Panc1 (cell line): ENCODE results near the gene PPP1R14B. TPM values are rescaled to one million over a fixed set of nuclear protein-coding genes. Genes with fewer than 3 reads are reported as not detected.

Source experiments
- ATAC-seq: fragments of 200-7000 bp; cut with Tn5 transposase; 2 replicates; pipeline ENCODE4 v1.9.1; 2020; ENCODE audit warnings: mild to moderate bottlenecking, moderate library complexity
- BruUV-seq: library from RNA; stranded (reverse); fragments of 400-500 nt; replicated peaks from 2 replicates; lab custom pipeline; 2021; lab: Mats Ljungman, UMichigan
- CTCF ChIA-PET: fragments of 300-600 bp; sonication (Branson Sonifier 250); formaldehyde crosslinking; loops from one replicate; lab custom pipeline; 2022; ENCODE audit warnings: antibody characterized with exemption; lab: Charles Lee
- POLR2A ChIA-PET: fragments of 300-600 bp; sonication (Branson Sonifier 250); formaldehyde crosslinking; loops from one replicate; lab custom pipeline; 2022; ENCODE audit warnings: antibody characterized with exemption; lab: Charles Lee
- DNase-seq: peaks from one replicate; pipeline ENCODE4 v3.0.0-alpha.2; 2010; ENCODE audit warnings: low read depth, low spot score
- H3K27ac ChIP-seq: 2 replicates; pipeline ENCODE4 v1.5.1; 2011; ENCODE audit warnings: mild to moderate bottlenecking, low read length, inconsistent platforms
- H3K27me3 ChIP-seq: fragments of 200-500 bp; sonication (Bioruptor generic); 2 replicates; pipeline ENCODE4 v1.6.0; 2014; ENCODE audit warnings: low read length, inconsistent platforms; ENCODE audit not compliant: control insufficient read depth, insufficient read depth
- H3K36me3 ChIP-seq: fragments of 200-500 bp; sonication (Bioruptor generic); 2 replicates; pipeline ENCODE4 v1.5.1; 2014; ENCODE audit warnings: inconsistent platforms, mild to moderate bottlenecking, low read length, moderate library complexity; ENCODE audit not compliant: control insufficient read depth, insufficient read depth
- H3K4me1 ChIP-seq: 2 replicates; pipeline ENCODE4 v1.5.1; 2011; ENCODE audit warnings: inconsistent platforms, mild to moderate bottlenecking, low read length, moderate library complexity; ENCODE audit not compliant: control insufficient read depth, insufficient read depth
- H3K4me3 ChIP-seq, 2 experiments: 2 replicates each; pipeline ENCODE4 v1.5.1; 2011 to 2012; ENCODE audit warnings: low read depth in 2 of 2, low read length in 2 of 2, mild to moderate bottlenecking in 2 of 2, inconsistent platforms in 1 of 2, moderate library complexity in 1 of 2
- H3K9me3 ChIP-seq: fragments of 200-500 bp; sonication (Bioruptor generic); 2 replicates; pipeline ENCODE4 v1.5.1; 2014; ENCODE audit warnings: low read depth, mild to moderate bottlenecking, inconsistent platforms, low read length, moderate library complexity; ENCODE audit not compliant: control insufficient read depth, insufficient read depth
- POLR2AphosphoS5 ChIP-seq: IDR thresholded peaks from 2 replicates; pipeline ENCODE4 v1.6.1; 2012; ENCODE audit warnings: mild to moderate bottlenecking, low read depth, low read length, moderate library complexity
- SIN3A ChIP-seq: IDR thresholded peaks from 2 replicates; pipeline ENCODE4 v1.6.1; 2012; ENCODE audit warnings: low read depth, mild to moderate bottlenecking, low read length, moderate library complexity, borderline replicate concordance; ENCODE audit not compliant: insufficient read depth
- TCF7L2 ChIP-seq: IDR thresholded peaks from 2 replicates; pipeline ENCODE4 v1.6.1; 2011; ENCODE audit warnings: mild to moderate bottlenecking, low read depth, low read length, inconsistent platforms
- in situ Hi-C: cut with HindIII; loops from 2 replicates; pipeline ENCODE4 v1.10.0; 2016; ENCODE audit warnings: low sequenced_read_pairs, low pct_unique_long_range_greater_than_20kb
- intact Hi-C: fragments of 100-400 bp; cut with micrococcal nuclease; formaldehyde crosslinking; loops from one replicate; pipeline ENCODE4 v1.10.0; 2022; ENCODE audit not compliant: unreplicated experiment
- total RNA-seq: library from RNA; stranded (reverse); gene quantifications from one replicate; pipeline ENCODE4 v1.2.1, GENCODE V29; 2021; ENCODE audit not compliant: unreplicated experiment
- TF ChIP-seq, protein P1 (sequence below): fragments of 450-650 bp; IDR thresholded peaks from 2 replicates; pipeline ENCODE4 v1.5.1; 2017; ENCODE audit warnings: mild to moderate bottlenecking
- TF ChIP-seq, protein P2 (sequence below), 2 experiments: IDR thresholded peaks; 2 replicates each; pipeline ENCODE4 v1.6.1; 2011 to 2012; ENCODE audit warnings: low read depth in 2 of 2, control low read depth in 1 of 2, low read length in 1 of 2, mild to moderate bottlenecking in 1 of 2, moderate library complexity in 1 of 2; ENCODE audit not compliant: insufficient read depth in 1 of 2

Gene PPP1R14B
- total RNA-seq, 1 experiment from 2014 or later = 261 TPM

DNA sequence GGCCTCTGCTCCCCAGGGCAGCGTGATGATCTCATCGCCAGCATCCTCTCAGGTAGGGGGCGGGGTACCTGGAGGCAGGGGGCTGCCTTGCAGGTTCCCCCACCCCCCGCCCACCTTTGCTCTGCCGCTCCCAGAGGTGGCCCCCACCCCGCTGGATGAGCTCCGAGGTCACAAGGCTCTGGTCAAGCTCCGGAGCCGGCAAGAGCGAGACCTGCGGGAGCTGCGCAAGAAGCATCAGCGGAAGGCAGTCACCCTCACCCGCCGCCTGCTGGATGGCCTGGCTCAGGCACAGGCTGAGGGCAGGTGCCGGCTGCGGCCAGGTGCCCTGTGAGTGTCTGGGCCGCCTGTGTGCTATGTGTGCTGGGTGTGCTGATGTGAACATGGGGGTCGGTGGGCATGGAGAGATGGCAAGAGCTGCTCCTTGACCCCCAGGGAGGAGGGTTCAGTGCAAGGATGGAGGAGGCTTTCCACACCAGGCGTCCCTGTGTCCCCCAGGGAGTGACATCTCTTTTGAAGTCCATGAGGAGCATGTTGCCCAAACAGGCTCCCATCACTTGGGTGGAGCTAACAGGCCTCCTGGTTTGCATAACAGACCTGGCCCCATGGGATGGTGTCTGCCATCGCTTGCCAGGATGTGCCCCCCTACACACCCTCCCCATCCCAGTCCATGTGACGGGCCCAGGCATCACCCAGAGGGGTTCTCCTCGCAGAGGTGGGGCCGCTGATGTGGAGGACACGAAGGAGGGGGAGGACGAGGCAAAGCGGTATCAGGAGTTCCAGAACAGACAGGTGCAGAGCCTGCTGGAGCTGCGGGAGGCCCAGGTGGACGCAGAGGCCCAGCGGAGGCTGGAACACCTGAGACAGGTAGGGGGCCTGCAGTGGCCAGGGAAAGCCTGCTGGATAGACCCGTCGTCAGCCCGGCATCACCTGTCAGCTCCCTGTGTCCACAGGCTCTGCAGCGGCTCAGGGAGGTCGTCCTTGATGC, 18.7 kb upstream of the PPP1R14B start:
- TF ChIP-seq SIN3A = no peak
- TF ChIP-seq, protein P1, sequence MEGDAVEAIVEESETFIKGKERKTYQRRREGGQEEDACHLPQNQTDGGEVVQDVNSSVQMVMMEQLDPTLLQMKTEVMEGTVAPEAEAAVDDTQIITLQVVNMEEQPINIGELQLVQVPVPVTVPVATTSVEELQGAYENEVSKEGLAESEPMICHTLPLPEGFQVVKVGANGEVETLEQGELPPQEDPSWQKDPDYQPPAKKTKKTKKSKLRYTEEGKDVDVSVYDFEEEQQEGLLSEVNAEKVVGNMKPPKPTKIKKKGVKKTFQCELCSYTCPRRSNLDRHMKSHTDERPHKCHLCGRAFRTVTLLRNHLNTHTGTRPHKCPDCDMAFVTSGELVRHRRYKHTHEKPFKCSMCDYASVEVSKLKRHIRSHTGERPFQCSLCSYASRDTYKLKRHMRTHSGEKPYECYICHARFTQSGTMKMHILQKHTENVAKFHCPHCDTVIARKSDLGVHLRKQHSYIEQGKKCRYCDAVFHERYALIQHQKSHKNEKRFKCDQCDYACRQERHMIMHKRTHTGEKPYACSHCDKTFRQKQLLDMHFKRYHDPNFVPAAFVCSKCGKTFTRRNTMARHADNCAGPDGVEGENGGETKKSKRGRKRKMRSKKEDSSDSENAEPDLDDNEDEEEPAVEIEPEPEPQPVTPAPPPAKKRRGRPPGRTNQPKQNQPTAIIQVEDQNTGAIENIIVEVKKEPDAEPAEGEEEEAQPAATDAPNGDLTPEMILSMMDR = no peak
- TF ChIP-seq, protein P2, sequence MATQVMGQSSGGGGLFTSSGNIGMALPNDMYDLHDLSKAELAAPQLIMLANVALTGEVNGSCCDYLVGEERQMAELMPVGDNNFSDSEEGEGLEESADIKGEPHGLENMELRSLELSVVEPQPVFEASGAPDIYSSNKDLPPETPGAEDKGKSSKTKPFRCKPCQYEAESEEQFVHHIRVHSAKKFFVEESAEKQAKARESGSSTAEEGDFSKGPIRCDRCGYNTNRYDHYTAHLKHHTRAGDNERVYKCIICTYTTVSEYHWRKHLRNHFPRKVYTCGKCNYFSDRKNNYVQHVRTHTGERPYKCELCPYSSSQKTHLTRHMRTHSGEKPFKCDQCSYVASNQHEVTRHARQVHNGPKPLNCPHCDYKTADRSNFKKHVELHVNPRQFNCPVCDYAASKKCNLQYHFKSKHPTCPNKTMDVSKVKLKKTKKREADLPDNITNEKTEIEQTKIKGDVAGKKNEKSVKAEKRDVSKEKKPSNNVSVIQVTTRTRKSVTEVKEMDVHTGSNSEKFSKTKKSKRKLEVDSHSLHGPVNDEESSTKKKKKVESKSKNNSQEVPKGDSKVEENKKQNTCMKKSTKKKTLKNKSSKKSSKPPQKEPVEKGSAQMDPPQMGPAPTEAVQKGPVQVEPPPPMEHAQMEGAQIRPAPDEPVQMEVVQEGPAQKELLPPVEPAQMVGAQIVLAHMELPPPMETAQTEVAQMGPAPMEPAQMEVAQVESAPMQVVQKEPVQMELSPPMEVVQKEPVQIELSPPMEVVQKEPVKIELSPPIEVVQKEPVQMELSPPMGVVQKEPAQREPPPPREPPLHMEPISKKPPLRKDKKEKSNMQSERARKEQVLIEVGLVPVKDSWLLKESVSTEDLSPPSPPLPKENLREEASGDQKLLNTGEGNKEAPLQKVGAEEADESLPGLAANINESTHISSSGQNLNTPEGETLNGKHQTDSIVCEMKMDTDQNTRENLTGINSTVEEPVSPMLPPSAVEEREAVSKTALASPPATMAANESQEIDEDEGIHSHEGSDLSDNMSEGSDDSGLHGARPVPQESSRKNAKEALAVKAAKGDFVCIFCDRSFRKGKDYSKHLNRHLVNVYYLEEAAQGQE (IDR thresholded peaks at IDR 0.05; ENCODE audit: insufficient read depth in 1 of 2, low read depth in 2 of 2, low read length in 1 of 2) = no peak
- no peak for TF ChIP-seq TCF7L2
- Histone ChIP-seq H3K27me3 (no peaks in the 10 kb centered on the region), H3K4me3 (no peak overlapping the region), H3K27ac (no peak overlapping the region), H3K36me3 (no peaks in the 10 kb centered on the region; the same call in 1 of the 2 replicates), H3K4me1 (peaks cover 16% of the 10 kb centered on the region), H3K9me3 (no peaks in the 10 kb centered on the region)
- intact Hi-C loops = no loop called here
- BruUV-seq = no TSS peak
- POLR2A ChIA-PET = no interaction called here
- in situ Hi-C loops = no loop called here
- CTCF ChIA-PET = no interaction called here
- ATAC-seq (no peak), DNase-seq (no peak)

DNA sequence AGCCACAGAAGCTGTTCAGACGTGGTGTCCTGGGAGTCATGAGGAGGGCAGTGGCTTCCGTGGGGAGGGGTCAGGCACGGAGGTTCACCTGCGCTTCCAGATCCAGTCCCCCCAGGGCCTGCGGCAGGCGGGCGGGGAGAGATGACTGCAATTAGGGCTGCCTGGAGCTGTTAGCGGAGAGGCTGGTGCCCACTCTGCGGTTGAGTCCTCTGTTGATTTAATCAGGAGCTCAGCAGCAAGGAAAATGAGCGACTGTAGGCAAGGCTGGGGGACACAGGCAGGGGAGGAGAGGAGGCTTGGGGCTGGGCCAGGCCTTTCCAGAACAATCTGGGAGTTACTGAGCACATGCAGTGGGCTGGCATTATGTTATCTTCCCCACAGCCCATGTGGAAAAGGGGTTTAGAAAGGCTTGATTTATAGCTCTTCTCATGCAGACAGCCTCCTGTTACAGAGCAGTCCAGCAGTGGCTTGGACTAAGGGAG, 17.7 kb upstream of the PPP1R14B start:
- no peaks in the 10 kb centered on the region for H3K27me3 ChIP-seq
- H3K4me3 ChIP-seq = no peak overlapping the region
- peaks cover 16% of the 10 kb centered on the region for H3K4me1 ChIP-seq
- ChIA-PET POLR2A (interaction anchor here (0.6 kb wide), 1 partner anchor 1032 kb away, joined by 9 read pairs; no protein-coding TSS in a partner anchor), CTCF (no interaction called here)
- intact Hi-C loops (no loop called here), in situ Hi-C loops (no loop called here)
- DNase-seq = no peak
- H3K27ac ChIP-seq = no peak overlapping the region
- TF ChIP-seq TCF7L2 (no peak), SIN3A (no peak), POLR2AphosphoS5 (no peak)
- TF ChIP-seq, protein P2 (IDR thresholded peaks at IDR 0.05; ENCODE audit: insufficient read depth in 1 of 2, low read depth in 2 of 2, low read length in 1 of 2) = no peak
- TF ChIP-seq, protein P1 = no peak
- ATAC-seq = no peak
- H3K9me3 ChIP-seq = no peaks in the 10 kb centered on the region
- BruUV-seq = no TSS peak
- H3K36me3 ChIP-seq = no peaks in the 10 kb centered on the region
